AML-193 (cell line): ENCODE measurements around the gene FAM156A.
A peak's percentile ranks its signal among the peaks of the same experiment; 100 is the strongest.
"Not testable (repeated sequence)": the region's sequence is repeated elsewhere in the genome, so short reads cannot be mapped to it uniquely, and the experiment has no call there.

Experiments
- DNase-seq, 2 experiments: peaks; one replicate each; lab custom pipeline; 2025; lab: John Stamatoyannopoulos, UW

The FAM156A gene

DNA sequence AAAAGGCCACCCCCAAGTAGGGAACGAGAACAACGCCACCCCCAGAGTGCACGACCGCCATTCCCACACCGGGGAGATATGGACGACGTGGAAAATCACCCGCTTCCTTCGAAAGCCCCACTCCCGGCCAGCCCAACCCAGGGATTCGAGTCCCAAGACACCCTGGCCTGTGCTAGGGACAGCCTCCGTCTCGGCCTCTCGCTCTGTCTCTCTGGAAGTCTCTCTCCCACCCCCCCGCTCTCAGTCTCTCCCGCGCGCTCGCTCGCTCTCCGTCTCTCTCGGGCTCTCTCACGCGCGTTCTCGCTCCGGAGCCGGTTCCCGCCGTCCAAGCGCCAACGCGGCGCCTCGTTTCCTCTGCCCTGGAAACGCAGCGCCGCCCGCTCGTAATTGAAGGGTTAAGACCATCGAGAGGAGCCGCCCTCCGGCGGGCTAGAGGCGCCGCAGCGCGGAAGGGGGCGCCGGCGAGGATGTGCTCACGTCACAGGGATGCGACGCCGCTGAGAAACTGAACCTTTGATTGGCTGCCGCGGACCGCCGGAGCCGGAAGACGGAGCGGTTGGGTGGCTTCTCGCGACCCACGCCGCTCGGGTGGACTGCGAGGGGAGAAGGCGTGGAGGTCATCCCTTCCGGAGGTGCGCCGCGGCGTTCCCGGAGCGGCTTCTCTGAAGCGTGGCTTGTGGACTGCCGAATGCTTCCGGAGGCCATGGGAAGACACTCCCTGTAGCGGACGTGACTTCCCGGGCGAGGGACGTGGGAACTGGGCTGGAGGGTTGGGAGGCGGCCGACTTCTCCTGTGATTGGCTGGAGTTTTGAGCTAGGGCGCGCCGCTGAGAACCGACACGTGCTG lies at the start of gene FAM156A:
Gene FAM156A (minus strand): TSS at position 406 of the 847 bp plus-strand sequence. CDS start 9,930 bp downstream, outside the sequence.
- DNase-seq = not testable (repeated sequence)

GRCh38 chrX:53005327-53005726 lies 47.0 kb upstream of the FAM156A start:
- DNase-seq = no peak

- DNase-seq = no peak
These were observed 46.5 kb upstream of the FAM156A start for GRCh38 chrX:53004811-53005210.

DNA sequence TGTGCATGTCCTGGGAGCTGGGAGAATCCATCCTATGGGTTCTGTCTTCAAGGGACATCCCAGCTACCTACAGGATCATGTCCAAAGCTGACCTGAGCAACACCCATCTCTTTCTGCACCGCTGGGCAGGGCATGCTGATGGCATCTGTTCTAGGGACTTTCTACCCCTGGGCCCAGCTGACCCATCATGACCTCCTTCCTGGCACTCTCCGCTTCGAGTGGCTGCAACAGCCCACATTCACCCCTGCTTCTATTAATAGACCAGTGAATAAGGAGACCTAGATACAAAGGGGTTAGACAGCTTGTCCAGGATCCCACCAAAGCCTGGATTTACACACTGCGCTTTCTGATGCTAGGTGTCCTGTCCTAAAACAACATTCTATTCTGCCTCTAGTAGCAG lies 45.7 kb upstream of the FAM156A start:
- no peak for DNase-seq

DNA sequence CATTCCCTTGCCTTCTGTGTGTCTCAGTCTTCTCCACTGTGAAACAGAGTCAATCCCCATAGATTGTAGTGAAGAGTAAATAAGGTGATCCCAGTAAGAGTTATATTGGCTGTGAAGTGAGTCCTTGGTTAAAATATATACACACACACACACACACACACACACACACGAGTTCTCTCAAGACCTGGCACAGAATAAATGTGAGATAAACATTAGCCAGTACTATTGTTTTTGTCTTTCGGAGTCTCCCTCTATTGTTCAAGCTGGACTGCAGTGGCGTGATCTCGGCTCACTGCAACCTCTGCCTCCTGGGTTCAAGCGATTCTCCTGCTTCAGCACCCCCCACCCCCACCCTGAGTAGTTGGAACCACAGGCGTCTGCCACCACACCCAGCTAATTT lies 44.8 kb upstream of the FAM156A start:
- no peak for DNase-seq

DNA sequence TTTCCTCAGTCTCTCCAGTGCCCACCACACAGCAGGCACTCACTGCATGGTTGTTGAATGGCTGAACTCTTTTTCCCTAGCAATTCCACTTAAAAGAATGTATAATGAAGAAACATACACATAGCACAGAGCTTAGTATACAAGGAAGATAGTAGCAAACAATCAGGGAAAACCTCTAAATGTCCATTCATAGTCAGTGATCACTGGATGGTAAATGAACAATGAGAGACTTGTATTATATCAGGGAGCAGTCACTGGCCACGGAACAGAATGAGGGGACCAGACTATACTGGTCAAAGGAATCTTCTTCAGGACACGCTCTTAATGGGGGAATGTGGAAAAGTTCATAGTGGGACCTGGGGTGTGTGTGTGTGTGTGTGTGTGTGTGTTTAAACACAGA lies 43.6 kb upstream of the FAM156A start:
- DNase-seq = no peak

DNA sequence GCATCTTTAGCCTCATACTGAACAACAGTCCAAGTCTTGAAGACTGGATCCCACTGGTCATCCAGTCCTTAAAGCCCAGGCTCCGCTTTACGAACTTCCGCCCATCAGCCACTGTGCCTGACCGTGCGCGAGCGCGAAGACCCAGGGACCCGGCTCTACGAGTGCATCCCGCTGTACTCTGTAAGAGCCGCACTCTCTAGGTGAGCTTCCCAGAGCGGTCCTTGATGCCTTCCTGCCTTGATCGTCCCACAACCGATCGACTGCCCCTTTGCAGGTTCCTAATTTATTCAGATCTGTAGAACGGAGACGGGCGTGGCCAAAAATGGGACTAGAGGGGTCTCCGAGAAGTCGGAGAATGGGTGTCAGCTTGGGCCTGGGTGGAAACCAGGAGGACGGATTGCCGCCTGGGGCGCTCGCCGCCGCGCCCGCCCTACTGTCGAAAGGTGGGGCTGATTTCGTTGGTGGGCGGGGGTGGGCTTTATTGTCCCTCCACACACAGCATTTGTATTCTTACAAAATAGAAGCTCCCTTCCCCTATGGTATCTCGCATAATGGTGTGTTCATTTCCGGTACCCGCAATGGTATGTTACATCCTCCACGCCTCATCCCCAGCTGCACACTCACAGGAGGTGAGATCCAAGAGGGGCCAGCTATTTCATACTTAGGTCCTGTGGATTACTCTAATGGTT lies 42.3 kb upstream of the FAM156A start:
- DNase-seq = no peak

GRCh38 chrX:52995987-52996331 lies 37.6 kb upstream of the FAM156A start:
- DNase-seq = no peak

- DNase-seq = peak; percentile 80
These were observed 37.0 kb upstream of the FAM156A start for GRCh38 chrX:52995135-52995986.

DNA sequence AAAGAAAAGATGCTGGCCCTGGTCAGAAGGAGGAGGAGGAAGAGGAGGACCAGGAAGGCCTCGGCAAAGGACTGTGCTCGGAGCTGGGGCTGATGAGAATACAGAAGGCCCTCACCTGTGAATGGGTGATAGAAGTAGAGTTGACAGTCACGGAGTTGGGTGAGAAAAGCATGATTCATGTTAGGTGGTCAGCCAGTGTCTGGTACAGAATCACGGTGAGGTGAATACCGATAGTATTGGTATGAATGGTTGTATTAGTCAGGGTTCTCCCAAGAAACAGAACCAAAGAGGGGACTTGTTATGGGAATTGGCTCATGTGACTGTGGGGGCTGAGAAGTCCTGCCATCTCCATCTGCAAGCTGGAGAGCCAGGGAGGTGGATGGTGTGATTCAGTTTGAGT lies 32.5 kb upstream of the FAM156A start:
- no peak for DNase-seq

DNA sequence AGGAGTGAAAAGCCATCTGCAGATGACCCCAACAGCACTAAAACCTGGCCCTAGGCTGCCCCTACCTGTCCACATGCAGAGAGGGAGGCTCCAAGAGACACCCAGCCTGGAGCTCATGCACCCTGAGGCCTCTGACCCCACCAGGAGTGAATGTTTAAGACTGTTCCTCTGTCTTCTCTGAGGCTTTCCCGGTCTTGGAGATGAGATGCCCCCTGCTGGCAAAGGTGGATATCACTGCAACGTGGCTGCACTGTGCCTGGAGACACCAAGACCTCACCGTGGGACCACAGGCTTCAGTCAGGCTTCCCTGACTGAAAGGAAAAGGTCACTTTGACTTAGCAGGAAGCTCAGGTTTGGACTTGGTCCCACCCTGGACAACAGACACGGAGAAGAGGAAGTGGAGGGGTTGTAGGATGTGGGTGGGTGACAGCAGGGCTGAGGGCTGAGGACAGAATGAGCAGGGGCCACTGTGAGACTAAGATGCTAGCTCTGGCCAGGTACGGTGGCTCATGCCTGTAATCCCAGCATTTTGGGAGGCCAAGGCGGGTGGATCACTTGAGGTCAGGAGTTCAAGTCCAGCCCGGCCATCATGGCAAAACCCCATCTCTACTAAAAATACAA lies 31.8 kb upstream of the FAM156A start:
- peak; percentile 29 to 33 for DNase-seq

DNA sequence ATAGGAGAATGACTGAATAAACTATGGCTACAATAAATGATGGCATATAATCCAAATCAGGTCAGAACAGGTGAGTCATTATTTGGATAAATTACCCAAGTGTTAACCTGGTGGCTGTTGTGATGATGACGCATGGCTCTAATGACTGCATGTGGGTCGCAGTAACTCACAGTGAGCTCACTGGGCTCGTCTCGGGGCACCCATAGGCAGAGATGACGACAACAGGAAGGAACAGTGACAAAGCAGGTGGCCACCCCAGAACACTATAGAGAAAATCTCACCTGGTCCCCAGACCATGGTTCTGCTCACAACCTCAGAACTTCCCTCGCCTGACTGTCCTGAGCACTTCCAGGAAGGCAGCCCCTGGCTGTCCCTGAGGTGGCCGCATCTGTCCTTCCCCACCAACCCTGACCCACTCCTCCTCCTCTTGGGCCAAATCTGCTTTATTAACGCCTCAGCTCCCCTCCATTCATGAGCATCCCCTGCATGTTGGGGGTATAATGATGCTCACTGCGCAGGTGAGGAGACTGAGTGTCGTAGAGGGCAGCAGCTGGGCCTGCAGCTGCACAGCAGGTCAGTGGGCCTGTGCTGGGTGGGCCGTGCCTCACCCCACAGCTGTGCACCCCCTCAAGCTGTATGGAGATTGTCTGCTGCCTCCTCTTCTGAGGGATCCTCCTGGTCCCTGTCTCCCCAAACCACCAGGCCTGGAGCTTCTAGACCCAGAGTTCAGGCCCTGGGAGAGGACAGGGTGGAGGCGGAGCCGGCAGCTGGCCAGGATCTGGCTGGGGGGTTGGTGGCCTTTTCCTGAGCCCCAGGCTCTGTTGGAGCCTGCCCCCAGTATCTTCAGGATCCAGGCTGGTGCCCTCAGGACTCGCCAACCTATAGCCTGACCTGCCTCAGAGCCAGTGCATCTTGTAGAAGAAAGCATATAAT lies 30.9 kb upstream of the FAM156A start:
- no peak for DNase-seq

- no peak for DNase-seq
These were observed 25.1 kb upstream of the FAM156A start for GRCh38 chrX:52983321-52984000.

DNA sequence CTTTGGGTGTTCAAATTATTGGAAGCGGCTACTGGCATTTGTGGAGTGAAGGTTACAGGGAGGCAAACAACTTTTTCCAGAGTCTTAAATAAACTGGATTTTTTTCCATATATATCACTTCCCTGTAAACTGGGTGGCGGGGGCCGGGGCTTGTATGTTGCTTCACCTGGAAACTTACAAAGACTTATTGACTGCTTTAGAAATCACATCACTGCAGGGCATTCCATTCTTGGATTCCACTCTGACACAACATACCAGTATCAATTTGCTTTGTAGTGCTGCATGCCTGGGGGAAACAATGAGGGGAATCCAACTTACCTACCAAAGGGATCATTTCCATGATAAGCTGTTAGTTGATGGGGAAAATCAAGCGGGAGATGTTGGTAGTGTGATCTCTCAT lies 21.7 kb upstream of the FAM156A start:
- DNase-seq = no peak

- DNase-seq = no peak
These were observed 21.2 kb upstream of the FAM156A start for GRCh38 chrX:52979568-52979967.

DNA sequence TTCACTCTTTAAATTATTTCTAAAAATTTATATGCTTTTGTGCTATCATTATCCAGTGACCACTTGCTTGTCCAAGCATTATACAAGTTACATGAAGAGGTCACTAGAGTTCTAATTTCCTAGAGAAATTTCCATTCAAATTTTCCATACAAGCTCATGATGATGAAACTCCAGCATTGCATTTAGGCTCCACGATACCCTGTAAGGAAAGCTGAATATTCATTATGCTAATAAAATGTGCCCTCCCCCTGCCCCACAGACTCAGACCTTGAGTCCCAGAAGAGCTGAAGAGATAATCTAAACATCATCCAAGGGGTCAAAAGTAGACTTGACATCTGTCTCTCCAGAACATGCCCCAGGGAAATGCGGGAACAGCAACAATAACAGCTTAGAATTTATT lies 19.6 kb upstream of the FAM156A start:
- no peak for DNase-seq

DNA sequence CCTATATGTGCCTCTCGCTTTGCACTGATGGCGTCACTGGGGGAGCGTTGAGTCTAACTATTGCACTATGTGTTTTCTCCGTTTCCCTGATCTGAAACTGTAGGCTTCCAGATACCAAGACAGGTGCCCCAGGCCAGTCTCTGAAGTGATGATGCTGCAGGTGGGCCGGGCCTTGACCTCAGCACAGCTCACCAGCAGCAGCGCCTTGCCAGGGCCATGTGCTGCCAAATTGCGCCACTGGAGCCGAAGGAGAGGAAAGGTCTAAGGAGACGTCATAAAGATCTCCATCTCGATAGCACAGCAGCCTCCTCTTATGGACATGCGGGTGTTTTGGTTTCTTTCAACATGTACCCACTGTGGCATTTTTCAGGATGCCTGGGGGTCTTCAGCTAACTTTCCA lies 17.3 kb upstream of the FAM156A start:
- not testable (repeated sequence) for DNase-seq

DNA sequence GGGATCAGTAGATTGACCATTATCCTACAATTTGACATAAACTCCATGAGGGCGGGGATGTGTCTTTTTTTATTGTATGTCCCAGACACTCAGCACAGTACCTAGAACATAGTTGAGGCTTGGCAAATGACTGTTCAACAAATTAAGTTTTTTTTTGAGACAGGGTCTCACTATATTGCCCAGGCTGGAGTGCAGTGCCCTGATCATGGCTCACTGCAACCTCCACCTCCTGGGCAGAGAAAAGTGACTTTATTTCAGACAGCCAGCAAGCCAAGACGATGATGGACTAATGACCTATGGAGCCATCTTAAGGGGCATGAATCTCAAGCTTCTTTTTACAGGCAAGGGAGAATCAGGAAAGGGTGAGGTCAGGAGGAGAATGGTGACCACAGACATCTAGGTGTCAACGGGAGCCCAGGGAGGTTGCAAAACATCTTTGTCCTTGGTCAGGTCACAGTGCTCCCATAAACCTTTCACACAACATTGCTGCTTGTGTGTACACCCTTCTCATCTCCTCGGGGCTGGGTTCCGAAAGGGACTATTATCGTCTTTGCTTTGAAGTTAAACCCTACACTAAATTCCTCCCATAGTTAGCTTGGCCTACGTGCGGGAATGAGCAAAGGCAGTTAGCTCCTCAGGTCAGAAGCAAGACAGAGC lies 16.1 kb upstream of the FAM156A start:
- not testable (repeated sequence) for DNase-seq

DNA sequence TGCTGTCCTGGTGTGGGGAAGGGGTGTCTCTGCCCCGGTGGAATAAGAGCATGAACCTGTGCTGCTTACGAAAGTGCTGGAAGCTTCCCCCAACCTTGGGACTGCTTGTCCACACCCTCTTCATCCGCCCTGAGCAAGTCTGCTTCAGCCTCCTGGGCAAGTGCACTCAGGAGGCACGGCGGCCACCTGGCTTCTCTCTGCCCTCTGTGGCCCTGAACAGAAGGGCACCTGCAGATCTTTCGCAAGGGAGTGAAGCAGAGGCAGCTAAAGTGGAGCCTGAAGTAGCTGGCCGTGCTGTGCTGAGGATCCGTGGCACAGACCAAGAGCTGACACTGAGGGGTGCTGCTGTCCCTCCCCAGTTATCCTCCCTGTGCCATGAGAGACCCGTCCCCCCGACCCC lies 9.6 kb upstream of the FAM156A start:
- DNase-seq = not testable (repeated sequence)
